Measurements from ENCODE around the gene SPATA46.

SPATA46 gene

DNA sequence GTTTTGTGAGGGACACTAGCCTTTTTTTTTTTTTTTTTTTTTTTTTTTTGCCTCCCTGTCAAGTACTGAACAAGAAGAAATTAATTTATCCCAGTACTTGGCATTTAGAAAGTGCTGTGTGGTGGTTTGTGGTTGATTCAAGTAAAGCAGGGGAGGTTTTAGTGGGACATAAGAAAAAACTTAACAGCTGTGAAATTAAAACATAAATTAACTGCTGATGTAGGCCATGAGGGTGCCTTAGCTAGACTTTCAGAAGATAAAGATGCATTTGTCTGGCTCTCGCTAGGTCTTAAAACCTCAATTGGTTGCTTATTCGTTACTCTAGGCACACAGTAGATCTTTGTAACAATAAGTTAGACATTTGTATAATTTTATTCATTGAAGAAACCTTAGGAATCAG is 52.3 kb downstream of the SPATA46 start:
- Histone ChIP-seq H3K4me2 (ENCODE audit: low read depth, low read length, poor library complexity, severe bottlenecking) (peak overlapping the region; percentile 7), H3F3A (ENCODE audit: low read depth) (no peaks in the 10 kb centered on the region), H4K20me1 (ENCODE audit: insufficient read depth, low read length, poor library complexity, severe bottlenecking) (no peaks in the 10 kb centered on the region), H3K4me1 (ENCODE audit: insufficient read depth, low read length, poor library complexity, severe bottlenecking) (peaks cover 9% of the 10 kb centered on the region), H3K79me2 (ENCODE audit: insufficient read depth, low read length) (no peaks in the 10 kb centered on the region), H3K9me3 (ENCODE audit: insufficient read depth, low read depth, low read length) (no peaks in the 10 kb centered on the region), H3K9ac (ENCODE audit: low read depth, low read length, poor library complexity, severe bottlenecking) (no peak overlapping the region), H3K36me3 (ENCODE audit: insufficient read depth, low read length) (no peaks in the 10 kb centered on the region), H2AFZ (ENCODE audit: low read length) (no peak overlapping the region), H3K4me3 (ENCODE audit: low read length, poor library complexity, severe bottlenecking) (no peak overlapping the region), H3K27me3 (ENCODE audit: insufficient read depth, low read length, poor library complexity, severe bottlenecking) (no peaks in the 10 kb centered on the region), H3K9me2 (replicated peaks; ENCODE audit: low read depth, low read length) (no peaks in the 10 kb centered on the region)
- no peak for TF ChIP-seq EZH2phosphoT487 (IDR thresholded peaks at IDR 0.05; ENCODE audit: borderline replicate concordance)
